ENCODE results near the gene ATP2B2.

The ATP2B2 gene

GRCh38 chr3:10471054-10471688, 34.2 kb downstream of the ATP2B2 start:
- no peak for DNase-seq (ENCODE audit: low read depth in 2 of 2, low spot score in 1 of 2)

GRCh38 chr3:10470120-10471053, 35.0 kb downstream of the ATP2B2 start:
- no peak for DNase-seq (ENCODE audit: low read depth in 2 of 2, low spot score in 1 of 2)

DNA sequence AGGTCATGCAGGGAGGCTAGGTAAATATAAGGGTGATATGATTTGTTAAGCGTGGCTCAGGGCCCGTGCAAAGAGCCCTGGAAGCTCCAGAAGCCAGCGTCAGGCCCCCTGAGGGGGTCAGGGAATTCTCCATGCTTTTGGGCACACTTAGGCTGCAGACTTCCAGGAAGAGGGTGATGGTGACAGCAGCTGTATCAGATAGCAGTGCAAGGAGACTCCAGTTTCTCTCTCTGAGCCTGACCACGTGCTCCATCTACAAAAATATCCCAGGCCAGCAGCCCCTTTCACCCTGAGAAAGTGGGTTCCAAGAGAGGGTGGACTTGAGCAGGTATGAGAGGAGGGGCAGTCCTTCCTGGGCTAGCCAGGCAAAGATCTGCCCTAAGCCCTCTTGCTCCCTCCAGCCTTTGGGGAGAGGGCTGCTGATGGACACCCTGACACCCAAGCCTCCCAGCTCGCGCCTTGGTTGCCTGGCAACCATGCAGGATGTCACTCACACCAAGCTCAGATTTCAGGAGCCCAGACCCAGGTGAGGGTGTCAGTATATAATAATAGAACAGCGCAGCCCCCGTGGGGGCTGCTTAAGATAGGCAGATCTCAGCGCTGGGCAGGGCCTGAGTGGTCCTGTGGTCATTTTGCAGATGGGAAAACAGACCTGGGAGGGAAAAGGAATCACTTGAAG, 35.8 kb downstream of the ATP2B2 start:
- DNase-seq (ENCODE audit: low read depth in 2 of 2, low spot score in 1 of 2), result no peak

DNA sequence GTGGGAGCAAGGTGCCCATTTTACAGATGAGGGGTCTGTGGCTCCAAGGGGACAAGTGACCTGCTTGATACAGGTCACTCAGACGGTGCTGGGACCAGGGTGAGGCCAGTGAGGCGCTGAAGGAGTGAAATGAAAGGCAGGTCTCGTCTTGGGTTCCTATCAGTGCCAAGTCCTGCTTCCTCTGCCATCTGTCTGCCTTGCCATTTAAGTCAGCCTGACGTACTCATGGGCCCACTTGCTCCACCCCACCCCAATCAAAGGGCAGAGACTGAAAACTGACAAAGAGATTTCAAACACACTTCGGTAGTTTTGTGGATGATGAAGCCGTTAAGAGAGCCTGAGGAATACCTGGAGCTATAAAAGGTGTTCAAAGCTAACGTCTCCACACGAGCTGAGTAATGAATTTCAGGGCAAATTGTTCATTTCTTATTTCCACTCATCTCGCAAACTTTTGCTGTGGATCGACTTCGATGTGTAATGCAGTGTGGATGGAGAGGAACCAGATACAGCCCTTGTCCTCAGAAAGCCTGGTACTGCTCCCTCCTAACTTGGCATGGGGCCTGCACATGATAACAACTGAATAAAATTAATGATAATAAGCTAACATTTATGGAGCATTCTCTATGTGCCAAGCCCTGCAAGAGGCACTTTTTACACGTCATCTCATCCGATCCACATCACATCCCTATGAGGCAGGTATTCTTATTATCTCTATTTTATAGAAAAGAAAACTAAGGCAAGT, 36.6 kb downstream of the ATP2B2 start:
- DNase-seq (ENCODE audit: low read depth in 2 of 2, low spot score in 1 of 2), result no peak

DNA sequence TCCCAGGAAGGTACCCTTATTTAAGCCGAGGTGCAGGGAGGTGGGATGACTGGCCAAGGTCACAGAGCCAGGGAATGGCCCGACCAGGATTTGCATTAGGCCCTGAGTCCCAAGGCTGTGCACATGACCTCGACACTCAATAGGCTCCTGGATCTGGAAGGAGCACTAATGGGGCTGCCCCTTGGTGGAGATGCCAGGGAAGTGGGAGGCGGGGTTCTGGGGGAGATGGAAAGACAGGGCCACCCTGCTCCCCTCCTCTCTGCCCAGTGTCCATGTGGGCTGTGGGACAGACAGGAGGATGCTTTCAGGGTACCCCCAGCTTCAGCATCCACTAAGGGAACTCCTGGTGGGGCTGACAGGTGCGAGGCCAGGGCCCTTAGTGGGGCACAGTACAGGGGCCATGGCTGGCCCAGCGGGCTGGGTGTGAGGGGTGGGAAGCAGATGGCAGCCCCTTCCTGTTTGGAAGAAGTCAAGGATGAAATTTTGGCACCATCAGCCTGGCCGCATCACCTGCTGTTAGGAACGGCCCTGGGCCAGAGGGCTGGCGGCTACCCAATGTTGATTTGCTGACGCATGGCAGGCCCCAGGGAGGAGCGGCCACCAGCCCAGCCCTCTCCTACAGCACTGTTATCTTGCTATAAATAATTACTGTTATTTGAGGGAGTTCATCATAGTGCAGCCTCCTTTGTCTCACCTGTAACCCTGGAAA, 37.3 kb downstream of the ATP2B2 start:
- DNase-seq (ENCODE audit: low read depth in 2 of 2, low spot score in 1 of 2), result no peak

GRCh38 chr3:10467204-10467603, 38.2 kb downstream of the ATP2B2 start:
- no peak for DNase-seq (ENCODE audit: low read depth in 2 of 2, low spot score in 1 of 2)

GRCh38 chr3:10466186-10466585, 39.2 kb downstream of the ATP2B2 start:
- DNase-seq (ENCODE audit: low read depth in 2 of 2, low spot score in 1 of 2), result no peak

GRCh38 chr3:10465161-10465560, 40.2 kb downstream of the ATP2B2 start:
- no peak for DNase-seq (ENCODE audit: low read depth in 2 of 2, low spot score in 1 of 2)

GRCh38 chr3:10463533-10464434, 41.6 kb downstream of the ATP2B2 start:
- no peak for DNase-seq (ENCODE audit: low read depth in 2 of 2, low spot score in 1 of 2)

- DNase-seq (ENCODE audit: low read depth in 2 of 2, low spot score in 1 of 2), result no peak
Observed at GRCh38 chr3:10462641-10463532, 42.5 kb downstream of the ATP2B2 start.

DNA sequence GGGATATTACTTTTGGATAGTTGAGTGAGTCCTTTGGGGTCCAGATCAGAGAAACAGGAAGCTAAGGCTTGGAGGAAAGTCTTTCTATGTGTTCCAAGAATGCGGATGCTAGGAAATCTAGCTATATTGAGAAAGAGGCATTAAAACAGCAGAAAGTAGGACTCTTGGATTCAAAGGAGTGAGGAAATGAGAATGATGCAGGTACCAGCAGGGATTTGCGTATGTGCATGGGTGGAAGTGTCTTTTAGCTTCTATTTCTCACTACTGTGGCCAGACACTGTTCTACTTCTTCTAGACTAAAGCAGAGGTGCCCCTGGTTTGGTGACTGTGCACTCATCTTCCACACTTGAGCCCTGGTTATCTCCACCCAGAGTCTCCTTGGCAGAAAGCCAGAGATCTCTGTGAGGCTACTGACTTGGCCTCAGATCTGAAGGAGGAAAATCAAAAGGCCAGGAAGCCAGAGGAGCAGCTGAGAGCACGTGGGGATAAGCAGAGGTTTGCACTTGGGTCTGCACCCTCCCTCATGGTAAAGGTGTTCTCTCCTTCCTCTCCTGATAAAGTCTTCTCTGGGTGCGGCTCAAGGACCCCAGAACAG, 44.3 kb downstream of the ATP2B2 start:
- no peak for DNase-seq (ENCODE audit: low read depth in 2 of 2, low spot score in 1 of 2)

- DNase-seq (ENCODE audit: low read depth in 2 of 2, low spot score in 1 of 2), result no peak
Observed at GRCh38 chr3:10459954-10460754, 45.2 kb downstream of the ATP2B2 start.

DNA sequence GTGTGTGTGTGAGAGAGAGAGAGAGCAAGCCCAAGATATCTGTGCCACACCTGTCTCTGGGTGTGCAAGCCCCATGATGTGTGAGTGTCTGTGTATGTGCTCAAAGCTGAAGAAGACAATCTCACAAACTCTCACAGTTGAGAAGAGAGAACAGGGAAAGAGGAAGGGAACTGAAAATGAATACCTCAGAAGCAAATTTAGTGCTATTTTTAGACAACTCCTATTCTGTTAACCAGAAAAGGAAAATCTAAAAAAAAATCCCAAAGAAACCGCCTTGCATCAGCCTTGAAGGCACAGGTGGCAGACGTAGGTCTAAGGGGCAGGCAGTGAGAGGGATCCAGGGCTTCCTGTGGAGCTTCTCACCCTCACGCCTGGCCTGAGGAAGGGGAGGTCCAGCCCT, 47.8 kb downstream of the ATP2B2 start:
- no peak for DNase-seq (ENCODE audit: low read depth in 2 of 2, low spot score in 1 of 2)

DNA sequence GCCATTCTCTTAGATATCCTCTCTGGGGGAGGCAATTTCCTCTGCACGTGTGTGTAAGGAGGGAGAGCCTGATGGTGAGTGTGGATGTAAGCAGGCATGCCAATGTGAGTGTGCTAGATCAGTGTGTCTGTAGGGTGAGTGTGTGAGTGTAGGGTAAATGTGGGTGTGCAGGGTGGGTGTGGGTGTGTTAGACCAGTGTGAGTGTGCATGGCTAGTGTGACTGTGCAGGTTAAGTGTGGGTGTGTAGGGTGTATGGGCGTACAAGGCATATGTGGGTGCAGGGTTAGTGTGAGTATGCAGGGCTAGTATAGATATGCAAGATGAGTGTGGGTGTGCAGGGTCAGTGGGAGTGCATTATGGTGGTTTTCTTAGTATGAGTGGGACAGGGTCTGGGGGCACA, 48.4 kb downstream of the ATP2B2 start:
- DNase-seq (ENCODE audit: low read depth in 2 of 2, low spot score in 1 of 2), result no peak

DNA sequence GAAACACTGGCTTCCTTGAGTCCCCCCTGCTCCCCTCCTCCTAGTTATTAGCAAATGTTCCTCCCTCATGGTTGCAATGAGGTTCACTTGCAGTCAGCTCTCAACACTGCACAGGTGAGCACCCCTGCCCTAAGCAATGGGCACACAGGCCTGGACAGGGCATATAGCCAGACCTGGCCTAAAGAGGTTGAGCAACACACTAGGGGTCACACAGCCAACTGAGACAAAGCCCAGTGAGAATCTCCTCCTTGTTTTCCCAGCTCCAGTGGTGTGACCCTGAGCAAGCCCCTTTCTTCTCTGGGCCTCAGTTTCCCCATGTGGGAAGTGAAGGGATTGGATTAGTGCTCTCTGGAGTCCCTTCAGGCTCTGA, 49.9 kb downstream of the ATP2B2 start:
- DNase-seq (ENCODE audit: low read depth in 2 of 2, low spot score in 1 of 2), result no peak

DNA sequence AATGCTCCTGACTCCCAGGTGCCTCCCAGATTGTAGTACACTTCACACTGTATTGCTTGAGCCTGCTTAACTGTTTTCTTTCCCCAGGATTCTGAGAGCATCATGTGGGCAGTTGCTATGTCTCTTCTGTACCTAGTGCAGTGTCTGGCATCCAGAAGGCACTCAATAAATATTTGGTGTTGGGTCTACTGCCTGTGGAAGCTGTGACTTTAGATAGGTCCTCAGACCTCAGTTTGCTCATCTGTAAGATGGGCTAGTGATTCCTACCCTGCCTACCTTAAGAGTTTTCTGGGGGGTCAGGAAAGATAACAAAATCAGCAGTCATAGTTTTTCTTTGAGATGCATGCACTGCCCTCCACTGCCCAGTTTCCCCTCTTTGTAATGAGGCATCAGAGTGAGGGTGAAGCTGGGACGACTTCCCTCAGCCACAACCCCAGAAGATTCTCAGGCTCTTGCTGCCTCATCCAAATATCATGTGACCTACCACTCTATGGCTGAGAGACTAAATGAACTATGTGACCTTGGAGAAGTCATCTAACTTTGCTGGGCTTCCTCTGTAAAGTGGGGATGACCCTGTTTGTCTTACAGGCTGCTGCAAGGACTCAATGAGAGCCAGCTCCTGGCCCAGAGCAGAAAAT, 50.4 kb downstream of the ATP2B2 start:
- DNase-seq (ENCODE audit: low read depth in 2 of 2, low spot score in 1 of 2), result no peak
